NCI-H2196 treated with DMSO at 0.1 percent for 48 hours (cell line): ENCODE measurements around the gene TMPRSS5.
"Not testable (repeated sequence)": the region's sequence is repeated elsewhere in the genome, so short reads cannot be mapped to it uniquely, and the experiment has no call there.

ENCODE experiments used
- DNase-seq: peaks from one replicate; lab custom pipeline; 2025; ENCODE audit not compliant: unreplicated experiment; lab: John Stamatoyannopoulos, UW

The TMPRSS5 gene

DNA sequence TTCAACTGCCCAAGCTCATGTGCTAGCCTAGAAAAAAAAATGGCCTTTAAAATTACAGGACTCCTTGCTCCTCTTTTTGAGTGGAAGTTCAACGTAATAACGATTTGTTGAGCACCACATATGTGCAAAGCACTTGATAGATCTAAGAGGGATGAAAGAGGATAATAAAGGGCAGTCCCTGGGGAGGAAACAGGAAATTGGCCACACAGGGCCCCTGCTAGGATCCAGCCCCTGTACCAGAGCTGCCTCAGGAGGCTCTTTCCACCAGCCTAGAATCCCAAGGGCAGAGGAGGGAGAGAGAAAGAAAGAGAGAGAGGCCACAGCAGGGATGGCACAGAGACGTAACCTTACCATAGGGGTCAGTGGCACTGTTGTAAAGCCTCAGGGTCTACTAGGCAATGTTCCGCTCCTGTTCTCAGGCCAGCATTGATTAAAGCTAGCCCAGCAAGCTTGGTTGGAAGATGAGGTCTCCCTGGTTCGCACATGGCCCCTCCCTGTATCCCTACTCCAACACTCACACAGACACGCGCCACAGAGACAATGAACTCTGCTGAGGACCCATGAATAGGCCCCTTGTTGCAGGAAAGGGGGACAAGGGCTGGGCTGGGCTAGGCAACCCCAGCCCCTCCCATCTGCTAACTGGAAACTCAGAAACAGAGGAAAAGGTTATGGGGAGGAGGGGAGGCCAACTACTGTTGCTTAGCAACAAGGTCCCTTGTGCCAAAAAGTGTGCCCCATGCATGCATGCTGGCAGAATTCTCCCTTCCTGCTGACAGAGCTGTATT, at the start of gene TMPRSS5:
Gene TMPRSS5 (minus strand): TSS at position 438 of the 785 bp plus-strand sequence. CDS start 84 bp downstream, at position 354.
- no peak for DNase-seq

DNA sequence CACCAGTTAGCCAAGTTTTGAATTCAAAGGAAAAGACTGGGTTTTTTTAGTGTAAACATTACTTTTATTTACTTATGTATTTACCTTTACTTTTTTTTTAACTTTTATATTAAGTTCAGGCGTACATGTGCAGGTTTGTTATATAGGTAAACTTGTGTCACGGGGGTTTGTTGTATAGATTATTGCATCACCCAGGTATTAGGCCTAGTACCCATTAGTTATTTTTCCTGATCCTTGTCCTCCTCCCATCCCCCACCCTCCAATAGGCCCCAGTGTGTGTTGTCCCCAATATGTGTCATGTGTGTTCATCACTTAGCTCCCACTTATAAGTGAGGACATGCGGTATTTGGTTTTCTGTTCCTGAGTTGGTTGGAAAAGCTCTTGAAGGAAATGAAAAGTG, 46.8 kb upstream of the TMPRSS5 start:
- DNase-seq: no peak

DNA sequence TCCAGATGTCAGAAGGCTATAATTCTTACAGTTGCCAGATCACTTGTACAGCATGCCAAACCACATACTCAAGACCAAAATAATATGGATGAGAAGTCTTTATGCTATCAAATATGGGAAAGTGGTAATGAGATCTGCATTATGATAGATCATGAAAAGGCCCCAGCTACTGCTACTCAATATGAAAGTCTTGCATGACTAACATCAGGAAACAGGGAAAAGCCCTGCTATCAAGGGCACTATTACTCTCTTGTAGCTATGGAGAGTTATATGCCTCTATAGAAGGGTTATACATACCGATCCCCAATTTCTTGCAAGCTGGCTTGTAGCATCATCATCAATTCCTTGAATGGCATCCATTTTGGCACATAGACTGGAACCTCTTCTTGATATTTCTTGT, 30.2 kb upstream of the TMPRSS5 start:
- DNase-seq: no peak

DNA sequence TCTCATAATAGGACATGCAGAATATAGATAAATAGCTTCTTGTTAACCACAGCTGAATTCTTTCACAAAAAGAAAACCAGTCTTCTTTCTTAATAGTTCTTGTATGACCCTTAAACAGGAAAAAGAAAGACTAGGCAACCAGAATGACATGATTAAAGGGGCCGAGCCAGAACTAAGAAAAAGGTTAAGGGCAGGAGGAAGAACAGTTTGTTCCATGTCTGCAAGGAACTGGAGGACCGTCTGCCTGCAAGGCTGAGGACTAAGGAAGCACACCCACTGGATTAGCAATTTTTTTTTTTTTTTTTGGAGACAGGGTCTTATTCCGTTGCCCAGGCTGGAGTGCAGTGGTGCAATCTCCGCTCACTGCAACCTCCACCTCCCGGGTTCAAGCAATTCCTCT, 26.0 kb upstream of the TMPRSS5 start:
- DNase-seq: no peak

DNA sequence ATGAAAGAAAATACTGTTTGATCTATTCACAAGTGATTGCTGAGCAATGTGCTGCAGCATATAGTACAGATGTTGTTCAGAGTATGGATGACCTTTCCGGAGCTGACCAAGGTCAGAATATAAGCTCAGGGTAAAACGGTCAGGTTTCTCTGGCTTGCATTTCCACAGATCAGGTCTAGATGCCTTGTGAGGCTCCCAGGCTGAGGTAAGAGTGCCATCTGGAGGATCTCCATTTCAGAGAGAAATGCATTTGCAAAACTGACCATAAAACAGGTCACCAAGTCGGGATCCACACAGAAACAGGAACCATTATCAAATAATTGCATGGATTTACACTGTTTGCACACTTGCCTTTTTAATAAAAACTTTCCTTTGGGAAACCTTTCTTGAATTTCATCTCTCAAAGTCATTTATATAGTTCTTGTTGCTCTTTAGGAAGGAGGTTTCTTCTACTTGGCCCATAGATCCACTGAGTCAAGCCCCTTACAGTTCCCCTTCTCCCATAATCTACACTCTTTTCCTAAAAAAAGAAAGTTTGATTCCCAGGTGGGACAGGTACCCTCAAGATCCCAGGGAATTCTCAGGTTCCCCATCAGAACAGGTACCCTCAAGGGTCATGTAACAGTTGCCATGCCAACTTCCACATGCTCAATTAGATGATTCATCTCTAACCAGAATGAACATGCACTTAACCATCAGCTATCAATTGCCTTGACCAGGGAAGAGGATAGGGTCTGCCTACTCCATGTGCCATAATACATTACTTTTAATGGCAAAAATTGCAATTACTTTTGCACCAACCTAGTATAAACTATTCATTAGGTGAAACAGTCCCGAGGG, 25.0 kb upstream of the TMPRSS5 start:
- peak; percentile 41 for DNase-seq

DNA sequence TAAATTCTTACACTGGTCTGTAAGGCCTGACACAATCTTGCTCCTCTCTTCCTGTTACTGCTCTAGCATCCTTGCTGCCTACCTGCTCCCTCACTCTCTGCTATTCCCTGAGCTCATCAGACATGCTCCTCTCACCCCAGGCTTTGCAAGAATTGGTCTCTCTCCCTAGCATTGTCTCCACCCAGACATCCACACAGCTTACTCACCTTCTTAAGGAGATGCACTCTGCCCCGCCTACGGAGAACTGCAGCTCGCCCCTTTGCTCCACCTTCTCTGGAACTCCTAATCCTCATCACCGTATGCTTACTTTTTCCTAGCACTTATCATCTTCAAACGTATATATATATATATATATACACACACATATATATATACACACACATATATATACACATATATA, 23.3 kb upstream of the TMPRSS5 start:
- DNase-seq: no peak

DNA sequence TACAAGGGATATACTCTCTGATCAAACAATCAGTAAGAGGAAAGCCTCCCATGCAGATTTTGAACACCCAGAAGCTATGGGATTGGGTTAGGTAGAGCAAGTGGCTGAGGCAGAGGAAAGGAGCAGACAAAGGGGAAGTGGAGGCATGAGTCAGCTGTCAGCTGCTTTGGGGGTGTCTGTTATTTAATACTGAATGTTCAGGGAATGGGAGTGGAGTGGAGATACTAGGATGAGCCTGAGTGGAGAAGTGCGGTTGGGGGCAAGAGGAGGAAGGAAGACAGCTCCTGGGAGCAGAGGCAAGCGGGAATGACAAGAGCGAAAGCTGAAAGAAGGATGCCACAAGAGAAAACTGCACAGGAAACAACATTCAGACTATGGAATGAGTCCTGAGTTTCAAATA, 22.7 kb upstream of the TMPRSS5 start:
- no peak for DNase-seq

DNA sequence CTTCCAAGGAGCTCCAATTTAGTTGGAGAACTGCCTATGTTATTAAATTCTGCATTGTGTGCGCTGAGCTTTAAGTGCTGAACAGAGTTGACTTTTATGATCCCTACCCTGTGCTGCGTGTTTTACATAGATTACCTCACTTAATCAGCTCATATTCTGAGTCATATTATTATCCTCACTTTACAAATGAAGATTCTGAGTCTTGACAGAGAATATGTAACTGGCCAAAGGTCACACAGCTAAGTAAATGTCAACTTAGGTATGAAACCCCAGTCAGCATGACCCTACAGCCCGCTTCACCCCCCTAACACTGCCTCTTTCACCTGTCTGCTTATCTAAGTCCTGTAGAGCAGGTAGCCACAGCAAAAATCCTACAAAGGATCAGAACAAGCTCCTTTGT, 19.8 kb upstream of the TMPRSS5 start:
- no peak for DNase-seq

DNA sequence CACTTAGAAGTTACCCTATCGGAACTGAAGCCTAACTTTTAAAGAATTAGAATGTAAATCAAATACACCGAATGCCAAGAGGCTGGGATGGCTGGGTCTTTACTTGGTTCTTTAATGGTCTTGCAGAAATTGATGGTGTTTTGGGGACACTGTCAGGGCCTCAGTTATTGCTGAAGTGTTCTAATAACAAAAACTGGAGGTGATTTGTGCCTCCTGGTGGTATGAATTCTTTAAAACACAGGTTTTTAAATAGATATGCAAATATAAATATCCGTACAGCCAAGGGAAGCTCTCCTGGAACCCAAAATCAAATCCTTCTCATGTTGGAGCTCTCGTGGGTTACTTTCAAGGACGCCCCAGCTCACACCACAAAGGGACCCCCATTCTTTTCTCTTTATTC, 19.3 kb upstream of the TMPRSS5 start:
- DNase-seq: no peak

DNA sequence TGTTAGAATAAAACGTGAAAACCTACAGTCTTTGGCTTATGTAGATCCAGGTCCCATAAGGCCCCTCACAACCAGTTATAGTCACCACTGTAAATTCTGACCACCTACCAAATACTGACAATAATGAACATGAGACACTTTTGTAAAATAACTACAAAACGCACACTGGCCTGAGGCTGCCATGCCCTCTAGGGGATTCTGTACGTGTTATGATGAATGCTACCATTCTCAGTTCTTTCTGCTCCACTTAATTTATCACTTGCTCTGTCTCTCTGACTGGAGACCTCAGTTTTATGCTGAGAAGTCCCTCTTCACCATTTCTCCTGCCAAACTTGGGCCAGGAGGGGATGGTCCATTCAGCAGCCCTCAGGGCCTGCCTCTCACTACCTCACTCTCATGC, 18.7 kb upstream of the TMPRSS5 start:
- DNase-seq: no peak

DNA sequence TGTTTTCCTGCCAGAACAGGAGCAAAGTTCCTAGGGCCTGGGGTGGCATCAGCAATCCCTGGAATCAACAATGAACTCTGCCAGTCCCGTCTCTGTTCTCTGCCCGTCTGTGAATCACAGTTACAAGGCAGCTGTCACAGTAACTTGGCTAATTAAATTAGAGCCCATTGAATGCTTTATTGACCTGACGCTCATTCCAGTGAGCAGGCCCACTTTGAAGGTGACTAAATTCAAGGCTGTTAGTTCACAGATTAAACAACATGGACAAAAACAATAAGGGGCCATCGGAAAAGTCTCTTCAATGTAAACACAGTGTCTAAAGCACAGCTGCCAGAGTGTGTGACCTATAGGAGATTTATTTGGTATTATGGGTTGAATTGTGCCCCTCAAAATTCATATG, 17.7 kb upstream of the TMPRSS5 start:
- no peak for DNase-seq

DNA sequence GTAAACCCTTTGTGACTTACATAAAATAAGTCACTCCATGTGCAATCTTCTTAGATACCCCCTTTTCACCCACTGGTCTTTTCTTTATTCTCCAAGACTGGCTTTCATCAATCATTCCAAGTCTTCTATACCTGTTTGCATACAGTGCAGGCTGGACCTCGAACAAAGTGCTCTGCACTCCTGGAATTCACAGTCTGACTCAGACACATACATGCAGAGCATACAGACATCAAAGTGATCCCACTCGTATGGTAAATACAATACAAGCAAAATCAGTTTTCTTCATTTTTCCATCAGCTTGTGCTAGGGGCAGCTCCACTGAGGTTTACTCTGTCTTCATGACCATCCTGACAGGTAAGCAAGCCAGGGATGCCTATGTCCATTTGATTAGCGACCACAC, 16.8 kb upstream of the TMPRSS5 start:
- no peak for DNase-seq

DNA sequence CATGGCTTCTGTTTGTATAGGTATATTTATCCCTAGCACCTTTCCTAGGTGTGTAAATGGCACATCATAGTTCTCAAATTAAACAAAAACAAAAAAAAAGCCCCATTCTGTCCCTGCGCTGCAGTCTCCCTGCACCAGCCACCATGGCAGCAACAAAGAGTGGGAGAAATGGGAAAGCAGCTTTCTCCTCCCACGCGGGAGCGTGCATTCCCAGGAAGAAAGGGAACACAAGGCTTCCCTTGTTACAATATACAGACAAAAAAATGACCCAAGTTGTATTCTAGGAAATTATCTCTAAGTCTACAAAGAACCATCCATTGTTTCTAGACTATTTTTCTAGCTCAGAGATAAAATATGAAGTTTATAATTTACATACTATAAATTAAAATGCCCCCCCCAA, 16.1 kb upstream of the TMPRSS5 start:
- no peak for DNase-seq

DNA sequence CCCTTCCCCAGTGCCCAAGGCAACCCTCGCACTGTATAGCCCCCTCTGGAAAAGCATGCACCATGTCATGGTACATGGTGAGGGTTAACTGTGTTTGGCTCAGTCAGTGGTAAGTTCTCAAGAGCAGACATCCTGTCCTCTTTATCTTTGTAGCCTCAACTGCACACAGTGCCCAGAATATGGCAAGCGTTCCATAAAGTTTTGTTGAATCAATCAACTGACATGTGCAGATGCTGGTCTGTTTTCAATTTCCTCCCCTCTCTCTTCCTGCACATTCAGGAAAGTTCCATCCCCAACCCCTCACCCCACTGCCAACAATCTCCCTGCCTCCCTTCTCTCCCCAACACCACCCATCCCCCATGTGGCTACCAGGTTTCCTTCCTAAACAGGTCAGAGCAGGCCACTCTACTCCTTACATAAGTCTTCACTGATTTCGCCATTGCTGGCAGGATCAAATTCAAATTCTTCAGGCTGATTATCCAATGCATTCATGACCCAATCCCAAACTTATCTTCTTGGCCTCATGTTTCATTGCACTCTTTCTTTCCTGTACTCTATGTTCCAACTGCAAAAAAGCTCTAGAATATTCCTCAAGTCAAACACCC, 15.5 kb upstream of the TMPRSS5 start:
- DNase-seq: no peak

DNA sequence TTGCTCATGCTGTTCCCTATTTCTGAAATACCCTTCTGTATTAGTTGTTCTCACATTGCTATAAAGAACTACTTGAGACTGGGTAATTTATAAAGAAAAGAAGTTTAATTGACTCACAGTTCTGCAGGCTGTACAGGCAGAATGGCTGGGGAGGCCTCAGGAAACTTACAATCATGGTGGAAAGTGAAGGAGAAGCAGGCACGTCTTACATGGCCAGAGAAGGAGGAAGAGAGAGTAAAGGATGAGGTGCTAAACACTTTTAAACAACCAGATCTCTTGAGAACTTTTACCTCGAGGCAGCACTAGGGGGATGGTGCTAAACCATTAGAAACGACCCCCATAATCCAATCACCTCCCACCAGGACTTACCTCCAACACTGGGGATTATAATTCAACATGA, 14.4 kb upstream of the TMPRSS5 start:
- not testable (repeated sequence) for DNase-seq

DNA sequence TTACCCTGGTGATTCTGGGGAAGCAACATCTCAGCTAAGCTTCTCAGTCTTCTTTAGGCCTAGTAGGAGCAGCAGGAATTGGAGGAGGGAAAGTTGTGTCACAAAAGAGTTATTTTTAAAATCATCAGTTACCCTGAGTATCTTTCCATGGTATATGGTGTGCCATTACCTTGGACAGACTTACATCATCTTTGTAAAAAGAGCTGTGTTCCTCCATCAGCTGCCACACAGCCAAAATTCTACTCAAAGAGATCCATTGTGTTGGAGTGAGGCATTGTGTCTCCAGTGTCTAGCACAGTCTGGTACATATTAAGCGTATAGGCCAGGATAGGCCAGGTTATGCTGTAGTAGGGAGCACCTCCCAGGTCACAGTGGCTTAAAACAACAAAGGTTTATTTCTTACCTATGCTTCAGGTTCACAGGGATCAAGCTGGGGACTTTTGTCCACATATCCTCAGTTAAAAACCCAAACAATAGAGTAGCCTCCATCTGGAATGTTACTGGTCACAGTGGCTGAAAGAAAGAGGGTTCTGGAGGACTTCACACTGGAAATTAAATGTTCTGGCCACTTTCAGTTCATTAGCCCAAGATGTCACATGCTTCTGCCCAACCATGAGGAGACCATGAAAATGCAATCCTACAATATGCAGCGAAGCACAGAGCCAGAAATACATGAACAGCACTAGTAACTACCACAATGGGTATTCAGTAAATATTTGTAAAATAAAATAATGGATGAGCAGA, 9.9 kb upstream of the TMPRSS5 start:
- DNase-seq: no peak

DNA sequence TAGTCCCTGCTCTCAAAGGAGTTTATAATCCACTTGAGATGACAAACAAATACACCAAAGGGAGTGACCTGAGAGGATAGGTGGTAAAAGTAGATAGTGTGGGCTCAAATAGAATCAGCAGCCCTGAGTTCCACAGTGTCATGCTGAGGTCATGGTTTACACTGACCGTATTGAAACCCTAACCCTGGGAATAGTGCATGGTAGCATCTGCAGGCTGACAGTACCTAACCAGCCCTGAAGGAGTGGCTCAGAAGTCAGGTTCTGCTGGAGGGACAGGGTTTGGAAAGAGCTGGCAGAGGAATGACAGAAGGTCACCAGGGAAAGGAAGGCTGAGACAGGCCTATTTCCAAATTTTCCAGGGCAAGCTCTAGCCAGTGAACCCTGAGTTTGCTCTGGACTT, 9.2 kb upstream of the TMPRSS5 start:
- no peak for DNase-seq

DNA sequence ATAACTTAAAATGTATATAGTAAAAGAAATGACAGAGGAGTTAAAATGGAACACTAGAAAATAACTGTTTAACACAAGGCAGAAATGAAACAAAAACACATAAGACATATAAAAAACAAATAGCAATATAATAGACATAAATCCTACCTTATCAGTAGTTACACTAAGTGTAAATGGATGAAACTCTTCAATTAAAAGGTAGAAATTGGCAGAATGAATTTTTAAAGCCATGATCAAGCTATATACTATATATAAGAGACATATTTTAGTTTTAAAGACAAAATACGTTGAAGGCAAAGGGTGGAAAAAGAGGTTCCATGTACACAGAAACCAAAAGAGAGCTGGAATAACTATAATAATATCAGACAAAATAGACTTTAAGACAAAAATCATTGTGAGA, 4.9 kb upstream of the TMPRSS5 start:
- DNase-seq: no peak

DNA sequence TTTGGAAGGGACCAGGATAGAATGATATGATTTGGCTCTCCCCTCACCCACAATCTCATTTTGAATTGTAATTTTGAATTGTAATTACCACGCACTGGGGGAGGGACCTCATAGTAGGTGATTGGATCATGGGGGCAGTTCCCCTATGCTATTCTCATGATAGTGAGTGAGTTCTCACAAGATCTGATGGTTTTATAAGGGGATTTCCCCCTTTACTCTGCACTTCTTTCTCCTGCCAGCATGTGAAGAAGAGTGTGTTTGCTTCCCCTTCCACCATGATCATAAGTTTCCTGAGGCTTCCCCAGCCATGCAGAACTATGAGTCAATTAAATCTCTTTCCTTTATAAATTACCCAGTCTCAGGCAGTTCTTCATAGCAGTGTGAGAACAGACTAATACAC, 2.6 kb downstream of the TMPRSS5 start:
- DNase-seq: not testable (repeated sequence)

DNA sequence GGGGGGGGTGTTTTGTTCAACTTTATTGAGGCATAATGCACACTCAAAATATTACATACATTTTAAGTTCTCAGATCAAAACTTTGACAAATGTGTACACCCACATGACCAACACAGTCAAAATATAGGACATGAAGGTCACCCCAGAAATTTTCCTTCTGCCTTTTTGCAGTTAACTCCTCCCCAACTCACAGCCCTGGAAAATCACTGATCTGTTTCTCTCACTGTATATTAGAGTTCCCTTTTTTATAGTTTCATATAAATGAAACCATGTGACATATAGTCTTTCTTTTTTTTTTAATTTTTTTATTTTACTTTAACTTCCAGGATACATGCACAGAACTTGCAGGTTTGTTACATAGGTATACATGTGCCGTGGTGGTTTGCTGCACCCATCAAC, 4.6 kb downstream of the TMPRSS5 start:
- DNase-seq: no peak

DNA sequence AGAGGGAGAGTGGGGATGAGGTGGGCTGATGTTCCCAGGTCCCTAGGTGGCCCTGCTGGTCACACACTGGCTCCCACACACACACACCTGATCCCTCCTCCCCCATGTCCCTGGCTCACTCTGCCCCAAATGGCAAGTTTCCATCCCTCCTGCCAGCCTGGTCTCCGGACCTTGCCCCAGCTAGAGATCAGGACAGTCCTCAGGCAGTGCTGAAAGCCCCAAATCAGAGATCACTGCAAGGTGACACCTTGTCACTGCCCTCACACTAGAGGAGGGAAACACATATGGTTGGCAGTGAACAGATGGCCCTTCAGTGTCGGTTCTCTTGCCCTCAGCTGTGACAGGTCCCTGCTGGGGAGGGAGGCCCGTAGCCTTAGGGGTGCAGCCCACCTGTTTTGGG, 7.6 kb downstream of the TMPRSS5 start:
- DNase-seq: no peak
